ENCODE results near the gene DNM3. TPM values are rescaled to one million over a fixed set of nuclear protein-coding genes. Genes with fewer than 3 reads are reported as not detected.

The DNM3 gene
- total and polyA plus RNA-seq, 2 of the 8 experiments (the other 6 are each of a cell fraction or from before 2014, with no cell fraction given) = 2.0 to 8.5 TPM

DNA sequence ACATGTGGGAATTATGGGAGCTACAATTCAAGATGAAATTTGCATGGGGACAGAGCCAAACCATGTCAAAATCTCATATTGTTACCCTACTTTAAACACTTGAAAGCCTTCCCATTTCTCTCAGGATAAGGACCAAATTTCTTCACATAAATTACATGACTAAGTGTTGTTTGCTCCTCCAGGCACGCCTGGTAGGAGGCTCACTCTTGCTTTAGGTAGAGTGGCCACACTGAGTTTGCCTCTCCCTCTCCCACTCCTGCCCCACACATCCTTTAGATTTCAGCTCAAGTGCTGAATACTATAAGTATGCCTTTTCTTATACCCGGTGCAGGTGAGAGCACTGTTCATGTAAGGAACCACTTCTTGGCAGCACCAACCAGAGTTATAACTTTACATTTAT is 279.1 kb downstream of the DNM3 start (continued):
- TF ChIP-seq BRCA1 (IDR thresholded peaks at IDR 0.05; ENCODE audit: low read depth, low read length) = no peak

Data from H1 (cell line).